DMS 273 (cell line): ENCODE results near the gene FBXO42.

Experiments
- DNase-seq: peaks from one replicate; lab custom pipeline; 2025; ENCODE audit not compliant: unreplicated experiment; lab: John Stamatoyannopoulos, UW

FBXO42 gene

DNA sequence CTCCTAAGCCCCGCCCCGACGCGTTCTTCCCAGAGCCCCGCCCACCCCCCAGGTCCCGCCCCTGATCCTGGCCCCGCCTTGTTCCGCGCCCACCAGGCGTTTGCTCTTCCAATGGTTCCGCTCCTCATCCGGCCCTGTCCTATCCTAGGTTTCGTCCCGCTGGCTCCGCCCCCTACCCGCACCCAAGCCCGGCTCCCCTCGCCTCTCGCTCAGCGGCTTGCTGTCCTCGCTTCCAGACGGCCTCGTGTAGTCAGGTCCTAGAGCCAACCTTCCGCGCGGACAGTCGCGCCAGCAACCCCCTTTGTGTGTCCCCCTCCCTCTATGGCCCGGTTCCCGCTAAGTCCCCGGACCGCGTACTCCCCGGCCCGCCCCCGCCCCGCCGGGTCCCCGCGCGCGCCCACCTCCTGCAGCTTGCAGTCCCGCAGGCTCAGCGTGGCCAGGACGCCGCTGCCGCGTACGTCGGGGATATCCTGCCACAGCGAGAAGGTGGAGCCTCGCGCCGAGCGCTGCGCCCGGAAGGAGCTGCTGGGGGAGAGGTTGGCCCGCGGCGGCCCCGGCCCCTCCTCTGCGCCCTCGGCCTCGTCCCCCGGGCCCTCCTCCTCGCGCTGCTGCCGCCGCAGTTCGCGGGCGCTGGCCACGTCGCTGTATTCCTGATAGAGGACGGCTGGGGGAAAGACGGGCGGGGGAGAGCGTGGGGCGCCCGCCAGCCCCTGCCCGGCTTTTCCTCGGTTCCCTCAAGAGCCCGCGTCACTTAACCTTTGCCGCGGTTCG is 145.5 kb downstream of the FBXO42 start:
- peak; percentile 98 for DNase-seq

DNA sequence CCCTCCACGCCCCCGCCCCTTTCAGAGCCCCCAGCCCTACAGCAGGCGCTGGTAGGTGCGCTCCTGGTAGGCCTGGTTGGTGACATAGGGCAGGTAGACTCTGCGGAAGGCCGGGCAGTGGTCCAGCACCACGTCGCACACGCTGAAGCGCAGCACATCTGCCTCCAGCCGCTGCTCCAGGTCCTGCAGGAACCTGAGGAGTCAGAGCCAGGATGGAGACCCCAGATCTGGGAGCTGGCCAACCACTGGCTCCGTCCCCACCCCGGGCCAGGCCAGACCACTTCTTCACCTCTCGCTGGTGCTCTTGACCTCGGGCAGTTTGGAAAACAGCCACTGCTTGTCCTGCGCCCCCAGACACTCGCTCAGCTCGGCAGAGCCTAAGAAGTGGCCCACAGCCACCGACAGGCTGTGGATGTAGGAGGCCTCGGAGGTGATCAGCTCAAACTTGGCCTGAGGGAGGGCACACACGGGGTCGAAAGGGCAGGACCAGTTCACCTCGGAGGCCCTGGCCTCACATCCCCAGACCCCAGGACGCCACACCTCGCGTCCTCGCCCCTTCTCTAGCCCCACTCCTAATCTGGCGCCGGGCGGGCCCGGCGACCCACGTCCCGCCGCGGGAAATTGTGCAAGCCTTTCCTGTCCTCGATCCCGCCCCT is 146.3 kb downstream of the FBXO42 start:
- DNase-seq: no peak

DNA sequence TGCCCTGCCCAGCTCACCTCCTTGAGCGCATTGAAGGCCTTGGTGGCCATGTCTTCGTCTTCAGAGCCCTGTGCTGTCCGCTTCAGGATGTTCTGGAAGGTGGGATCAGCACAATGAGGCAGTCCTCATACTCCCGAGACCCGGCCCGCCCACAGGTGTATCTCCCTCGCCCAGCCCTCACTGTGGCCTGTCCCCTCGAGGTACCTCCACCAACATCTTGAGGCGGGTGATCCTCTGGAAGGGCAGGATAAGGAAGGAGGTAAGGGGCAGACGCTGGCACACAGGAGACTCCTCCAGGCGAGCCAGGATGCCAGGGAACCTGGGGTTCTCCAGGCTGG is 147.0 kb downstream of the FBXO42 start:
- no peak for DNase-seq

DNA sequence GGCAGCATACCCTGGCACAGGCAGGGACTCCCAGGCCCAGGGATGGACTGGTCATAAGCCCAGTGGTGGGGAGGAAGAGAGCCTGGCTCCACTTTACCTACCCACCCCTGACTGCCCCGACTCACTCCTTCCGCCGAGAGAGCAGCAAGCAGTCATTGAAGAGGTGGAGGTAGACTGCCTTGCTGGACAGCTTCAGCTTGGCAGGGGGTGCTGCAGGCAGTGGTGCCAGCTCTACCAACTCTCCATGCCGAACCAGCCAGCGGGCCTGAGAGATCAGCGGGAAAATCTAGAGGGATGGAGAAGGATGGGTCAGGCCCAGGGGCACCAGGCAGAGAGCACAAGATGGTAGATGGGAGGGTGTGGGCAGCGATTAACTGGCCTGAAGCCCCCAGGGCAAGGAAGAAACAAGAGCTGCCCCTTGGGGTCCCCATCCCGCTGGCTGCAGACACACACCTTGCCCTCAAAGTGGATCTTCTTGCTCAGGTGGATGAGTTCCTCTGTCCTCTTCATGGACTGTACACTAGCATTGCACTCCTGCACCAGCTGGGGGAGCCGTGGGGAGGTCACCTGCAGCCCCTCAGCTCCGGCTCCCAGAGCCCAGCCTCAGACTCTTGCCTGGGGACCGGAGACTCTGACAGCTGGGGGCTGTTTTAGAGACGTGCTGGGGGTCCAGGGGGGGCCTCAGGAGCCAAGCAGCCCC is 147.5 kb downstream of the FBXO42 start:
- DNase-seq: peak; percentile 53

DNA sequence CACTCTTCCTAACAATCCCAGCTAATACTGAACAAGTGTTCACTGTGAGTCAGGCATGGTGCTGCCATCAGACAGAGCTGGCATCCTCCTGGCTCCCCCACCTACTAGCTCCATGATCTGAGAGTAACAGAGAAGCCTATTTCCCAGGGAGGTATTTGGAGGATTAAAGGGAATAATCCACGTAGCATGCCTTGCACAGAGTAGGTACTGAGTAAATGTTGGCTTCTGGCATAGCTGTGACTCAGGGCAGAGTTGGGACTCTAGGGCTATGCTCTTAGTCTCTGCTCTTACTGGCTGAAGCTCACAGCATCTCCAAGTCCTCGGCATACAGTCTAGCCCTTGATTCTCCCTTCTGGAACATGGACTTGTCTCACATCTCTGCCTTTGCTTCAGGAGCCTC is 148.1 kb downstream of the FBXO42 start:
- no peak for DNase-seq

DNA sequence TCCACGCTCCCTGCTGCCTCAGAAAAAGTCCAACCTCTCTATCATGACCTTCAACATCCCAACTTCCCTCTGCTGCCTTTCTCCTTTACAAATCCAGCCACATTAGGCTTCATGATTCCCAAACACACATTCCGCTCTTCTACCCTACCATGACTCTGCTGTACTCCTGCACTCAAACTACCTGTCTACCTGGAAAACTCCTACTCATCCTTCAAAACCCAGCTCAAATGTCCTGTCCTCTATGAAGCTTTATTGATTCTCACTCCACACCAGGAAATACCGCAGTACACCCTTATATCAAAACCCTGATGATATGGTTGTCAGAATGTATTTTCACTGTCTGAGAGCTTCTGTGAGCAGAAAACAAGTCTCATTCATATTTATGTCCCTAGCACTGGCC is 148.7 kb downstream of the FBXO42 start:
- DNase-seq: no peak

DNA sequence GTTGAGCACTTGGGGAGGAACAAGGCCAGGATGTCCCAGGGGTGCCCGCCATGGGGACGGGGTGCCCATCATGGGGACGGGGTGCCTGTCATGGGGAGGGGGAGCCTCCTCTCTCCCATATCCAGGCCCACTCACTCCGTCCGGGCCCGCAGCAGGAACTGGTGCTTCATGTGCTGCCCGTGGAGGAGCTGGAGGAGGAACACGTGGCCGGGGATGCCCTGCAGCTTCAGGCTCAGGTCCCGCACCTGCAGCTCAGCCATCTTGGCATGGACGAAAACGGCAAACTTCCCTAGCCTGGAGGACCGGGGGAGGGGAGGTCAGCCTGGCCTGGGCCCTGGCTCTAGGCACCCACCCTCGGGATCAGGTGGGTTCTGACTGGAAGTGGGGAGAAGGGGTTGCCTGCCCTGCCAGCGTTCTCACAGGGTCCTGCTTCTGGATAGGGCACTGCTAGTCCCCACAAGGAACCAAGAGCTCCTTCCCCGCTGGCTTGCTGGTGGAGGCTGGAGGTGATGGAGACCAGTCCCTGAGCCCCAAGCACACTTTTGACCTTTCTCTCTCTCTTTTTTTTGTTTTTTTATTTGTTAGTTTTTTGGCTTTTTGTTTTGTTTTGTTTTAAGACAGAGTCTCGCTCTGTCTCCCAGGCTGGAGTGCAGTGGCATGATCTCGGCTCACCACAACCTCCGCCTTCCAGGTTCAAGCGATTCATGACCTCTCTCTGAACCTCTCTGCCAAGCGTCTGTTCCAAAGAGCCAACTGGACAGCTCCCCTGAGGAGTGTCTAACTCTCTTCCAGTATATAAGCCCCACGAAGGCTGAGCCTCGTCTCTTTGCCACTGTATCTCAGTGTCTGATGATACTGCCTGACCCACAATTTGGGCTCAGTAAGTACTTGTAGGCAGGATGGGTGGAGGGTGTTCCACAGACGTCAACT is 149.7 kb downstream of the FBXO42 start:
- no peak for DNase-seq

DNA sequence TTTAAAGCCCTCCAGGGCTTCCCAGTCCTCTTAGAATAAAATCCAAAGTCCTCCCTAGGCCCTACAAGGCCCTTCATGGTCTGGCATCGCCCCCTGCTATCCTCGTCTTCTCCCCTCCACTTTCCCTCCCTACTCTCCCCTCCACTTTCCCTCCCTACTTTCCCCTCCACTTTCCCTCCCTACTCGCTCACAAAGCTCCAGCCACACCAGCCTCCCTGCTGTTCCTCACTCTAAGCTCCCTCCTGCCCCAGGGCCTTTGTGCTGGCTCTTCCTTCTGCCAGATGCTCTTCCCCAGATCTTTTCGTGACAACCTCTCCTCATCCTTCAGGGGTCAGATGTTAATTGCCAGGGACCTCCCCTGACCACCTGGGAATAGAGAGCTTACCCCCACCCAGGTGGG is 152.6 kb downstream of the FBXO42 start:
- DNase-seq: no peak

DNA sequence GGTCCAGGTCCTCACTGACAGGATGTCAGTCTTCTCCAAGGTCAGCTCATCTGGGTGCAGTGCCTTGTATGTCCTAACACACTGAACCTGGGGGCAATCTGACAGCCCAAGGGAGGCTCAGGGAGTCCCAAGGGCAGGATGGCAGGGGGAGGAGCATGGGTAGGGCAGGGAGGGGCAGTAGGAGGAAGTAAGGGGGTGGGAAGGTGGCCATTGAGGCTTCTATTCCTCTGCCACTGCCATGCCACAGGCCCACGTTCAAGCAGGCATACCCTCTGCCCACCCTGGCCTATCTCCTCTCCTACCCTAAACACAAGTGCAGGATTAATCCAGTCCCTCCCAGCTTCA is 153.2 kb downstream of the FBXO42 start:
- DNase-seq: no peak

DNA sequence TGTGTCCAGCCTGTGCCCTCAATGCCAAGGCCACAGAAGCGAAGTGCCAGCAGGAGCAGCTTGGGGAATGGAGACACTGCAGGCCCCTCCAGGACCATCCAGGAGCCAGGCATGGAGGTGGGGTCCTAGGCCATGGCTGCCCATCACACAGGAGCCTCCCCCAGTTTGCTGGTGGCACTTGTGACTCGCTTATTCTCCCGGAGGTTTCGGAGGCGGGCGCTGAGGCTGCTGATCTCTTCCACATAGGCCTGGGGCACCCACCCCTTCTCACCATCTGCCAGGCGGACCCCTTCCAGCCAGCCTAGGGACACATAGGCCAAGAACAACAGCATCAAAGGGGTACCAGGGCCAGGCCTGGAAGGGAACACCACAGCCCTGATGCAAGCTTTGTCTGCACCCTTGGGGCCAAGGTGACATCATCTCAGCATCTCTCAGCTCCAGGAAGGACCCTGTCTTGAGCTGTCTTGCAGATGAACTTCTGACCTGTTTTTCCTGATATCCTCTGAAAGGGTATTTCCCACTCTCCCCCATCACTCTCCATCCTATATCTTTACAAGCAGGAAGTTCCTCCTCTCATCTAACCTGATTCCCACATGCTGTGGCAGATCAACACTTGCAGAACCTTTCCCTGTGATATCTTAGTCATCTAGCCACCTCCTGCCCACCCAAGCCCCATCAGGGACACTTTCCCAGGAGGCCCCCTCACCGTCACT is 153.7 kb downstream of the FBXO42 start:
- no peak for DNase-seq

DNA sequence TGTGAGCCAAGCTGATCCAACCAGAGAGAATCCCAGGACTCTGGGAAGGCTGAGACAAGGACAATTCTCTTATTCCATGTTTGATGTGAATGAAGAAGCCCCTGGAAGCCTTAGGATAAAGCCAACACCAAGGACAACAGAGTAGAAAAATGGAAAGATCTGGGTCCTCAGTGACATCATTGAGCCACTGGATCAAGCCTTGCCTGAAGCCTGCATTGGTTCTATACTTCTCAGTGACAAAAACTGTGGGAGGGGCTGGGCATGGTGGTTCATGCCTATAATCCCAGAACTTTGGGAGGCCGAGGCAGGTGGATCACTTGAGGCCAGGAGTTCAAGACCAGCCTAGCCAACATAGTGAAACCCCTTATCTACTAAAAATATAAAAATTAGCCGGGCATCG is 155.4 kb downstream of the FBXO42 start:
- no peak for DNase-seq
